Embryonic facial prominence (tissue), 1 donor: Measurements from ENCODE around the gene TMED10.

Experiments used
- DNase-seq: peaks from one replicate; pipeline ENCODE4 v3.0.0-alpha.2; 2016; ENCODE audit errors: extremely low spot score

TMED10 gene

DNA sequence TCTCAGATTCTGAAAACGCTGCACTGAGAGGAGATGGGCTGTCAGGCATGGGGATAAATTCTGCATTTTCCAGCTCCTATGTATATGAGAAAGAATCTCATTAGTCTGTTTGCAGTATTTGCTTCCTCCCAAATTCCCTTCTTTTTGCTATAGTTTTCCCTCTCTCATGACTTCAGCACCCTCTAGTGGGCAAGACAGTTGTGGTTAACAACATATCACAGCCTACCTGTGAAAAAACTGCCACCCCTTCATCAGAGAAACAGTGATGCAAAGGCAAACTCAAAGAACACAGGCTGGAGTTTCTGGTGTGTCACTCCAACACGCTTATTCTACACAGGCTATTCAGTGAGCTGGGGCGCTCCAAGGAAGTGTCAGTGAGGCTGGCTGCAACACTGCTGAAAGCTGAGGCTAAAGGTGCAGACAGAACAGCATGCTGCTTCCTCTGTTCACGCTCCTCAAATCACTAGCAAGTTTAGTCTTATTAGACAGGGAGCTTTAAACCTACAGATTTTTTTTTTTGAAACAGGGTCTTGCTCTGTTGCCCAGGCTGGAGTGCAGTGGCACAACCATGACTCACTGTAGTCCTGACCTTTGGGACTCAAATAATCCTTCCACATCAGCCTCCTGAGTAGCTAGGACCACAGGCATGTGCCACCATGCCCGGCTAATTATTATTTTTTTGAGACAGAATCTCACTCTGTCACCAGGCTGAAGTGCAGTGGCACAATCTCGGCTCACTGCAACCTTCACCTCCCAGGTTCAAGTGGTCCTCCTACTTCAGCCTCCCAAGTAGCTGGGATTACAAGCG, 87.6 kb downstream of the TMED10 start:
- no peak for DNase-seq

DNA sequence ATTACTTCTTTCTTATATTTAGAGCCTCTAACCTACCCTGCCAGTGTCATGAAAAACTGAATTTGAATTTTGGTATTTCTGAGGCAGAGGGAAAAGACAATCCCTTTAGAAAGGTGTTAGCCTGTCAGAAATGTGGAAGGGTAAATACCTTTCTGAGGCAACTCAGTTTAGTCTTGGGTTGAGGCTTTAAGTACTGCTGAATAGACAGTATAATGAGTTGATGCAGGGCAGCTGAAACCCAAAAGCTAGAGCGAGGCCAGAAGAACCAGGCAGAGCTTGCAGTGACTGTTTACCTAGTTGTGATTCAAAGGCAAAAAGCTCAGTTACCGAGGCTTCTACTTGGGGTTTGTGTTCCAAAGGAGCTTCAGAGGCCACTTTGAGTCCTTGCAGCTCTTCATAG, 88.3 kb downstream of the TMED10 start:
- DNase-seq, result no peak

DNA sequence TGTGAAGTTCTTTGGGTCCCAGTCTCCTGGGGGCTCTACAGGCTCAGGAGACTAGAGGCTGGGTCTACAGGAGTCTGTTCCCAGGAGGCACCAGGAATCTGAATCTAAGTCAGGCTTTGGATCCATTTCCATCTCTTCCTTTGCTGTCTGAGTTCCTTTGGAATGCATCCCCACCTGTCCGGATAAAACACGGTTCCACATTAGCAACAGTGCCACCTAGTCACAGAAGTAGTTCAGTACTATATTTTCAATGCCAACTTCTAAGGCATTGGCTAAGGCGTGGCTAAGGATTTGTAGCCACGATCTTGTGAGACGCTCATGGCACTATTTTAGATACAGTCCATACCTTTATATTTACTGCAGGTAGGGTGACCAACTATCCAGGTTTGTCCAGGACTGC, 91.9 kb downstream of the TMED10 start:
- DNase-seq, result no peak

DNA sequence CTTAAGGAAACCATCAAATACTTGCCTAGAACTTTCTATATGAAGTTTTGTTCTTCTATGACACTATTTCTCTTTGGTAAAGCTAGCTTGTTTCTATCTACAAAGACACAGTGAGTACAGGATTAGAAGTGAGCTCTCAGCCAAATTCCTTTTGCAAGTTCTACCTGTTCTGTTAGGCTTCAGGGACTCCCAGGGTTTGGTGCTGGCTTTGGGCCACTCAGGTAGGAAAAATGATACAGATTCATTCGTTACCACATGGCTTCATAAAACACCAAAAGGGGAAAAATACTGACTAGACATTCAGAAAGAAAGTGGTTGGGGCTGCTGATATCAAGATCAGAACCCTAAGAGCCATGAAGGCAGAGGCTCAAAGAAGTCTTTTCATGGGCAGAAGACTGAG, 93.1 kb downstream of the TMED10 start:
- DNase-seq, result no peak

DNA sequence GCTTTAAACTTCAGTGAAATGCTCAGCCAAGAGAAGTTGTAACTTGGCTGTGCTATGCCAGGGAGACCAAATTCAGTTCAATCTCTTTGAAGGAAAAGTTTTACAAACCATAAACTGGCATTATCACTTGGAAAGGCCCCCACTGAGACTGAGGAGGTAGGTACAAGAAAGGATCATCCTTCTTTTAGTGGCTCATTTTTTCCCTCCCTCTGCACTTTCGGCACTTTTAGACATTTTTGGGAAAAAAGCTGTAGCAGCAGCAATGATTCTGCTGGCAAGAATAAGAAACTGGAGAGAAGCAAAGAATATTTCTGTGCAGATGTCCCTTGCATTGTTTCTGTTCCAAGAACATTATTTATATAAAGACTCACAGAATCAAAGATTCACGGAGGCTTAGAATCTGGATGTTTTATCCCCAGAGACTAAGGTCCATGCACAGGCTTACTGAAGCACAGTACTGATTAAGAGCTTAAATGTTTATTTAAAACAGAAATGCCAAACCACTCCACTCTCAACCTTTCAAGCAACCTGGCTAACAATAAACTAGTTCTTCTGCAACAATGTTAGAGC, 94.7 kb downstream of the TMED10 start:
- no peak for DNase-seq
